Naive thymus-derived CD4-positive, alpha-beta T cell (primary cell): ENCODE results near the gene CAMLG. TPM values are rescaled to one million over a fixed set of nuclear protein-coding genes. Genes with fewer than 3 reads are reported as not detected.
"Not testable (repeated sequence)": the region's sequence is repeated elsewhere in the genome, so short reads cannot be mapped to it uniquely, and the experiment has no call there.

ENCODE experiments used
- ATAC-seq: fragments of 150-1000 bp; cut with Tn5 transposase; 2 replicates; pipeline ENCODE4 v1.10.0; 2021; ENCODE audit warnings: mild to moderate bottlenecking, moderate library complexity
- CTCF ChIA-PET: fragments of 350-600 bp; sonication (Branson Sonifier 250); formaldehyde crosslinking; loops from one replicate; lab custom pipeline; 2021; ENCODE audit warnings: antibody characterized with exemption; lab: Charles Lee
- POLR2A ChIA-PET: fragments of 350-600 bp; sonication (Branson Sonifier 250); formaldehyde crosslinking; loops from one replicate; lab custom pipeline; 2021; ENCODE audit warnings: antibody characterized with exemption, inconsistent platforms; lab: Charles Lee
- DNase-seq, 9 donors: peaks; one replicate each; pipeline versions ENCODE4 v3.0.0 to v3.0.0-alpha.2; 2020 to 2022; ENCODE audit warnings: mixed read lengths in 1 of 9
- H3K27ac ChIP-seq: one replicate; pipeline ENCODE4 v1.7.0; 2013; ENCODE audit warnings: mild to moderate bottlenecking, low read depth, low read length, moderate library complexity
- H3K27me3 ChIP-seq, 2 donors: one replicate each; pipeline ENCODE4 v1.7.0; 2013; ENCODE audit warnings: low read length in 2 of 2, mild to moderate bottlenecking in 2 of 2, moderate library complexity in 2 of 2; ENCODE audit not compliant: control insufficient read depth in 2 of 2, insufficient read depth in 2 of 2
- H3K36me3 ChIP-seq, 3 experiments: 1 replicate in 2 of 3; 2 replicates in 1 of 3; pipeline ENCODE4 v1.7.0; 2013; ENCODE audit warnings: low read length in 3 of 3, mild to moderate bottlenecking in 3 of 3, moderate library complexity in 1 of 3; ENCODE audit not compliant: insufficient read depth in 3 of 3, control insufficient read depth in 2 of 3
- H3K4me1 ChIP-seq, 2 donors: one replicate each; pipeline ENCODE4 v1.7.0; 2013; ENCODE audit warnings: low read length in 2 of 2, mild to moderate bottlenecking in 2 of 2, moderate library complexity in 1 of 2; ENCODE audit not compliant: control insufficient read depth in 2 of 2, insufficient read depth in 2 of 2
- H3K4me3 ChIP-seq: 2 replicates; pipeline ENCODE4 v1.7.0; 2013; ENCODE audit warnings: mild to moderate bottlenecking, low read length
- H3K9me3 ChIP-seq, 3 experiments: 1 replicate in 2 of 3; 2 replicates in 1 of 3; pipeline ENCODE4 v1.7.0; 2013; ENCODE audit warnings: low read length in 3 of 3; ENCODE audit not compliant: control insufficient read depth in 2 of 3
- H3K27ac Mint-ChIP-seq, 9 donors: one replicate each; pipeline ENCODE4 v1.8.0; 2020 to 2022; ENCODE audit warnings: mixed read lengths in 9 of 9, mild to moderate bottlenecking in 8 of 9, moderate library complexity in 5 of 9, inconsistent platforms in 2 of 9
- H3K27me3 Mint-ChIP-seq, 5 donors: one replicate each; pipeline ENCODE4 v1.8.0; 2021 to 2022; ENCODE audit warnings: mixed read lengths in 5 of 5, mild to moderate bottlenecking in 1 of 5
- H3K36me3 Mint-ChIP-seq, 5 donors: one replicate each; pipeline ENCODE4 v1.8.0; 2020 to 2022; ENCODE audit warnings: mixed read lengths in 5 of 5, mild to moderate bottlenecking in 3 of 5, inconsistent platforms in 1 of 5
- H3K4me1 Mint-ChIP-seq, 7 donors: one replicate each; pipeline ENCODE4 v1.8.0; 2020 to 2022; ENCODE audit warnings: mixed read lengths in 7 of 7, mild to moderate bottlenecking in 3 of 7, inconsistent platforms in 1 of 7
- H3K4me3 Mint-ChIP-seq, 10 donors: one replicate each; pipeline ENCODE4 v1.8.0; 2020 to 2022; ENCODE audit warnings: mild to moderate bottlenecking in 10 of 10, mixed read lengths in 10 of 10, moderate library complexity in 6 of 10, inconsistent platforms in 2 of 10
- H3K9me3 Mint-ChIP-seq, 11 donors: one replicate each; pipeline ENCODE4 v1.8.0; 2020 to 2022; ENCODE audit warnings: mixed read lengths in 11 of 11, mild to moderate bottlenecking in 4 of 11, inconsistent platforms in 1 of 11, moderate library complexity in 1 of 11
- intact Hi-C, 2 donors: fragments of 100-400 bp; cut with micrococcal nuclease; formaldehyde crosslinking; loops; one replicate each; pipeline ENCODE4 v1.15.1; 2023
- polyA plus RNA-seq, 2 donors: library from polyadenylated mRNA; unstranded; fragments of 300-500 nt; fragmentation: Illumina TruSeq; gene quantifications; one replicate each; pipeline ENCODE4 v1.2.3, GENCODE V29; 2021
- total RNA-seq, 6 experiments: library from RNA in 5 of 6; stranded (reverse) in 5 of 6; gene quantifications; 1 replicate in 5 of 6; 2 replicates in 1 of 6; pipeline ENCODE4 v1.2.3 and lab custom pipeline; 2021 to 2026

The CAMLG gene
- total and polyA plus RNA-seq, 7 experiments from 2014 or later, result 20.4 to 40.0 (median 32.6) TPM

- ATAC-seq, CTCF ChIA-PET, H3K27me3 ChIP-seq, intact Hi-C loops, H3K9me3 Mint-ChIP-seq, H3K4me1 ChIP-seq, H3K4me3 Mint-ChIP-seq, H3K27me3 Mint-ChIP-seq, DNase-seq, H3K27ac ChIP-seq, H3K4me1 Mint-ChIP-seq, H3K9me3 ChIP-seq, POLR2A ChIA-PET, H3K4me3 ChIP-seq: not testable (repeated sequence)
- Mint-ChIP-seq H3K36me3 (peaks cover 4 to 36% (median 20%) of the 10 kb centered on the region in 5 donors), H3K27ac (peak overlapping the region in 1 of 9 donors; percentile 57)
- peaks cover 0 to 54% (median 16%) of the 10 kb centered on the region in 3 experiments for H3K36me3 ChIP-seq
Measured at GRCh38 chr5:134715466-134715865, 22.9 kb upstream of the CAMLG start.

GRCh38 chr5:134724872-134725271 is 13.5 kb upstream of the CAMLG start:
- Histone ChIP-seq H3K36me3 (peaks cover 0 to 31% (median 0%) of the 10 kb centered on the region in 3 experiments), H3K27ac (no peak overlapping the region), H3K4me1 (no peaks in the 10 kb centered on the region), H3K27me3 (no peaks in the 10 kb centered on the region), H3K9me3 (no peaks in the 10 kb centered on the region), H3K4me3 (no peak overlapping the region)
- DNase-seq, result no peak
- ChIA-PET CTCF (no interaction called here), POLR2A (no interaction called here)
- Mint-ChIP-seq H3K4me1 (peaks cover 0 to 2% (median 0%) of the 10 kb centered on the region in 7 donors), H3K9me3 (no peaks in the 10 kb centered on the region), H3K4me3 (no peak overlapping the region), H3K27me3 (no peaks in the 10 kb centered on the region), H3K36me3 (peaks cover 0 to 19% (median 0%) of the 10 kb centered on the region in 5 donors), H3K27ac (no peak overlapping the region)
- intact Hi-C loops, result no loop called here
- no peak for ATAC-seq

- Histone ChIP-seq H3K36me3 (no peaks in the 10 kb centered on the region), H3K27ac (no peak overlapping the region), H3K9me3 (no peaks in the 10 kb centered on the region), H3K27me3 (no peaks in the 10 kb centered on the region), H3K4me3 (no peak overlapping the region), H3K4me1 (no peaks in the 10 kb centered on the region)
- CTCF ChIA-PET, result no interaction called here
- DNase-seq (no peak), ATAC-seq (no peak)
- Mint-ChIP-seq H3K9me3 (no peaks in the 10 kb centered on the region), H3K4me3 (no peak overlapping the region), H3K36me3 (no peaks in the 10 kb centered on the region), H3K27me3 (no peaks in the 10 kb centered on the region), H3K4me1 (peaks cover 0 to 6% (median 0%) of the 10 kb centered on the region in 7 donors), H3K27ac (no peak overlapping the region)
- intact Hi-C loops, result no loop called here
- POLR2A ChIA-PET, result no interaction called here
Measured at GRCh38 chr5:134732819-134733218, 5.5 kb upstream of the CAMLG start.

- H3K36me3 ChIP-seq, result peaks cover 0 to 5% (median 0%) of the 10 kb centered on the region in 3 experiments
- Mint-ChIP-seq H3K27me3 (no peaks in the 10 kb centered on the region), H3K4me1 (peaks cover 9 to 18% (median 15%) of the 10 kb centered on the region in 7 donors), H3K9me3 (no peaks in the 10 kb centered on the region), H3K36me3 (no peaks in the 10 kb centered on the region), H3K4me3 (no peak overlapping the region), H3K27ac (no peak overlapping the region)
- POLR2A ChIA-PET, result interaction anchor here (0.6 to 1.4 kb wide), 2 partner anchors 169 to 306 kb away, joined by 3 to 4 read pairs; partner anchors contain the start of gene PCBD2
- H3K4me3 ChIP-seq, result no peak overlapping the region
- H3K27me3 ChIP-seq, result no peaks in the 10 kb centered on the region
- CTCF ChIA-PET, result interaction anchor here (0.6 to 0.7 kb wide), 2 partner anchors 28 to 54 kb away, joined by 3 to 6 read pairs; no protein-coding TSS in a partner anchor
- no peak for ATAC-seq
- H3K27ac ChIP-seq, result no peak overlapping the region
- H3K9me3 ChIP-seq, result no peaks in the 10 kb centered on the region
- H3K4me1 ChIP-seq, result peaks cover 8 to 10% of the 10 kb centered on the region in 2 donors
- intact Hi-C loops, result loop anchor here (5.0 kb wide), 3 partner anchors 128 to 1998 kb away; partner anchors contain the start of gene KIF3A (in 1 of the 2)
- DNase-seq, result no peak
Measured at GRCh38 chr5:134735243-134735642, 3.1 kb upstream of the CAMLG start.

DNA sequence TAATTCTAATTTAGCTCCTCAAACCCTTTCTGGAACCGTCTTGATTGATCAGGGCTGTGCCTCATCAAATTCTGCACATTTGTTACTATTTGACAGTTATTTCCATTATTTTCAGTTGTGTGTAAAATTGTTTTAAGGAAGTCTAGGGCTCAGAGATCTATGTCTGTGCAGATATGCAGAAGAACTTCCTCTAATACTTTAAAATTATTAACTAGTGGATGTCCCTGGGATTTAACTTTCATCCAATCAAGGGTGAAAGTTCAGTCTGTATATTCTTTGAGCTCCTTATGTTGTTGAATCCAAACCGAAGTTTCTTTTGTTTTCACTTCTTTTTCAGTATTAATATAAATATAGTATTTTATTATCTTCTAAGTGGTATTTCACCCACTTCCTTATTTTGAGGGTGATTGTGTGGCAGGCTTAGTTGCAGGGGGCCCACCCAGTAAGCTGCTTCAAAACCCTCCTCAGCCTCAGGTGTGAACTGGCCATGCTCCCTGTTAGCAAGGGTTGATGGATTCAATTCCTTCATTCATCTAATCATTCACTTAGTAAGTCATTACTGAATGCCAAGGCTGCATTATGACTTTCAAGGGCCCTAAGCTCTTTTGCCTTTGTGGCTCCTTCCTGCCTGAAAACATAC is 2.1 kb upstream of the CAMLG start:
- Histone ChIP-seq H3K4me1 (peaks cover 8 to 10% of the 10 kb centered on the region in 2 donors), H3K27me3 (no peaks in the 10 kb centered on the region), H3K9me3 (no peaks in the 10 kb centered on the region), H3K36me3 (peaks cover 0 to 5% (median 0%) of the 10 kb centered on the region in 3 experiments), H3K27ac (no peak overlapping the region), H3K4me3 (no peak overlapping the region)
- ATAC-seq, result no peak
- no peak for DNase-seq
- intact Hi-C loops, result loop anchor here (5.0 kb wide), 3 partner anchors 129 to 1999 kb away; partner anchors contain the start of gene KIF3A (in 1 of the 2)
- Mint-ChIP-seq H3K9me3 (no peaks in the 10 kb centered on the region), H3K4me1 (peaks cover 9 to 27% (median 19%) of the 10 kb centered on the region in 7 donors), H3K4me3 (no peak overlapping the region), H3K27me3 (no peaks in the 10 kb centered on the region), H3K27ac (no peak overlapping the region), H3K36me3 (peaks cover 0 to 1% (median 0%) of the 10 kb centered on the region in 5 donors)
- ChIA-PET CTCF (no interaction called here), POLR2A (interaction anchor here (0.6 to 5.1 kb wide), 2 partner anchors 138 to 168 kb away, joined by 3 to 35 read pairs; partner anchors contain the start of genes PCBD2 and TXNDC15)

DNA sequence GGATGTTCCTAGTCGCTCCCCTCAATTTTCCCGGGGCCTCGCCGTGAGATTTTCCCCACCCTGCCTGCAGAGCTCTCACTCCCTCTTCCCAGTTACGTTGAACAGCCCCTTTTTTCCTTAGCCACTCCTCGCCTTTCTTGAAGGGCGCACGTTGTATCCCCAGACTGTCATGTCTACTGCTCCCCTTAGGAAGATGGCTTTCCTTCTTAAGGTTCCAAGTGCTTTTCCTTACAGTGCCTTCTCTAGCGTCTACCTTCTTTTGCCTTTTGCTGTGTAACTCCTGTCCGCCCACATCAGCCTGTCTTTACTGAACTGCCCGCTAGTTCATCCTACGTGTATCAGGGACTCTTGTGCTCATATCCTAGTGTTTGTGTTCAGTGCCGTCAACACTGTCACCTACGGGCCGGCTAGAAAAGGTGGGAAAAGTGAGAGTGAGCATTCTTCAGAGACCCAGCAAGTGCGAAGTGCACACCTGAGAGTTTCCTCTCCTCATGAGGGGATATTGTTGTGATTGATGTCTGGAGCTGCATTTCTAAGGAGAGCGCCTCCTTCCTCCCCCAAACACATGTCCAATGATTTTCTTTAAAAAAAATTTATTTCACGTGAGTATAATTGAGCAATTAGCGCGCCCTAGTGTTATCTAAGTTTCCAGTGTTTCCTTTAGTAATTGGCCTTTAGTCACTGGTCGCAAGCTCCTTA is 764 bp downstream of the CAMLG start:
- ChIA-PET CTCF (interaction anchor here (0.7 to 3.6 kb wide), 7 partner anchors 11 to 167 kb away, joined by 3 to 18 read pairs (median 3); partner anchors contain the start of genes DDX46 and PCBD2), POLR2A (interaction anchor here (0.6 to 5.1 kb wide), 14 partner anchors 10 to 1687 kb away, joined by 3 to 35 read pairs (median 5); partner anchors contain the start of genes C5orf24, DDX46, PCBD2 and PPP2CA)
- DNase-seq (peak in 7 of 9 donors; percentile 27 to 36 (median 31)), ATAC-seq (no peak)
- intact Hi-C loops, result loop anchor here (1.0 to 5.0 kb wide), 19 partner anchors 19 to 2002 kb away; partner anchors contain the start of genes C5orf24 (in 2 of the 2), DDX46 (in 2 of the 2), PCBD2 (in 2 of the 2) and PPP2CA (in 2 of the 2)
- no peaks in the 10 kb centered on the region for H3K9me3 ChIP-seq
- peaks cover 0 to 4% (median 0%) of the 10 kb centered on the region in 5 donors for H3K36me3 Mint-ChIP-seq
- H3K27ac Mint-ChIP-seq, result peak overlapping the region; percentile 90 to 98 (median 93)
- peaks cover 0 to 6% (median 0%) of the 10 kb centered on the region in 3 experiments for H3K36me3 ChIP-seq
- H3K4me1 ChIP-seq, result peaks cover 8 to 10% of the 10 kb centered on the region in 2 donors
- H3K4me1 Mint-ChIP-seq, result peaks cover 9 to 34% (median 29%) of the 10 kb centered on the region in 7 donors
- peak overlapping the region; percentile 91 for H3K4me3 ChIP-seq
- no peaks in the 10 kb centered on the region for H3K27me3 Mint-ChIP-seq
- no peaks in the 10 kb centered on the region for H3K27me3 ChIP-seq
- no peaks in the 10 kb centered on the region for H3K9me3 Mint-ChIP-seq
- H3K4me3 Mint-ChIP-seq, result peak overlapping the region; percentile 88 to 100 (median 96)
- H3K27ac ChIP-seq, result peak overlapping the region; percentile 93
